Glutamatergic neuron (in vitro differentiated cells): ENCODE results near the gene ASNS. TPM values are rescaled to one million over a fixed set of nuclear protein-coding genes. Genes with fewer than 3 reads are reported as not detected.
A peak's percentile ranks its signal among the peaks of the same experiment; 100 is the strongest.

Source experiments
- DNase-seq: peaks from one replicate; pipeline ENCODE4 v3.0.0; 2022
- H3K27ac Mint-ChIP-seq: one replicate; pipeline ENCODE4 v1.8.0; 2020; ENCODE audit warnings: mild to moderate bottlenecking, mixed read lengths, inconsistent platforms; ENCODE audit not compliant: unreplicated experiment
- H3K27me3 Mint-ChIP-seq: one replicate; pipeline ENCODE4 v1.8.0; 2020; ENCODE audit warnings: mild to moderate bottlenecking, moderate library complexity, mixed read lengths, inconsistent platforms; ENCODE audit not compliant: unreplicated experiment
- H3K36me3 Mint-ChIP-seq: one replicate; pipeline ENCODE4 v1.8.0; 2020; ENCODE audit warnings: mild to moderate bottlenecking, mixed read lengths, inconsistent platforms; ENCODE audit not compliant: unreplicated experiment
- H3K4me1 Mint-ChIP-seq: one replicate; pipeline ENCODE4 v1.8.0; 2020; ENCODE audit warnings: mild to moderate bottlenecking, low read depth, mixed read lengths, inconsistent platforms; ENCODE audit not compliant: unreplicated experiment
- H3K4me3 Mint-ChIP-seq: one replicate; pipeline ENCODE4 v1.8.0; 2020; ENCODE audit warnings: mild to moderate bottlenecking, mixed read lengths, inconsistent platforms; ENCODE audit not compliant: unreplicated experiment
- H3K9me3 Mint-ChIP-seq: one replicate; pipeline ENCODE4 v1.8.0; 2020; ENCODE audit warnings: mild to moderate bottlenecking, moderate library complexity, mixed read lengths, inconsistent platforms; ENCODE audit not compliant: unreplicated experiment
- CTCF ChIP-seq: fragments of 200-600 bp; sonication (generic); IDR thresholded peaks from one replicate; pipeline ENCODE4 v1.5.0; 2021; ENCODE audit not compliant: partially characterized antibody, unreplicated experiment
- total RNA-seq: library from RNA; stranded (reverse); fragmentation: NEBNext Ultra II Directional; extraction: Animal tissue kit (Norgen Biotek cat#: 25700); gene quantifications from one replicate; pipeline ENCODE4 v1.2.1, GENCODE V29; 2021; ENCODE audit not compliant: unreplicated experiment

Gene ASNS
- total RNA-seq, 1 donor from 2014 or later = 281 TPM

GRCh38 chr7:97873606-97874005 lies 1.4 kb upstream of the ASNS start:
- no peak for DNase-seq
- H3K9me3 Mint-ChIP-seq = peaks cover 7% of the 10 kb centered on the region
- H3K27ac Mint-ChIP-seq = no peak overlapping the region
- no peaks in the 10 kb centered on the region for H3K36me3 Mint-ChIP-seq
- H3K4me3 Mint-ChIP-seq = peak overlapping the region; percentile 47
- H3K27me3 Mint-ChIP-seq = peaks cover 6% of the 10 kb centered on the region
- TF ChIP-seq CTCF = no peak
- H3K4me1 Mint-ChIP-seq = peaks cover 3% of the 10 kb centered on the region

DNA sequence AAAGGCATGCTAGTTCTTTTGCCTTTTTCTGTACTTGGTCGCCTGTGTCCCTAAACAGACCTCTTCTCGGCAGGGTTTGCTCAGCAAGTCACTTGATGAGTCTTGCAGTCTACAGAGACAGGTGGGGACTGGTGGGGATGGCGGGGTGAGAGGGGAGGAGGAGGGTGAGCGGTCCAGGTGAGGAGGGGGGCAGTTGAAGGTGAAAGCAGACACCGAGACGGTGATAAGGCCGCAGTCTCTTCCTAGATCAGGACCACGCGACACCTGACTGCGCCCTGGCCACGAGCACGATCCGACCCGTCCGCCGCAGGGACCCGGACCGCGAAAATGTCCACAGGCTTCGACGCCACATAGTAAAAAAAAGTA lies 566 bp downstream of the ASNS start:
- H3K36me3 Mint-ChIP-seq = no peaks in the 10 kb centered on the region
- TF ChIP-seq CTCF = no peak
- peak overlapping the region; percentile 93 for H3K4me3 Mint-ChIP-seq
- no peak for DNase-seq
- H3K9me3 Mint-ChIP-seq = peaks cover 7% of the 10 kb centered on the region
- peaks cover 6% of the 10 kb centered on the region for H3K27me3 Mint-ChIP-seq
- peak overlapping the region; percentile 90 for H3K27ac Mint-ChIP-seq
- H3K4me1 Mint-ChIP-seq = peaks cover 3% of the 10 kb centered on the region

DNA sequence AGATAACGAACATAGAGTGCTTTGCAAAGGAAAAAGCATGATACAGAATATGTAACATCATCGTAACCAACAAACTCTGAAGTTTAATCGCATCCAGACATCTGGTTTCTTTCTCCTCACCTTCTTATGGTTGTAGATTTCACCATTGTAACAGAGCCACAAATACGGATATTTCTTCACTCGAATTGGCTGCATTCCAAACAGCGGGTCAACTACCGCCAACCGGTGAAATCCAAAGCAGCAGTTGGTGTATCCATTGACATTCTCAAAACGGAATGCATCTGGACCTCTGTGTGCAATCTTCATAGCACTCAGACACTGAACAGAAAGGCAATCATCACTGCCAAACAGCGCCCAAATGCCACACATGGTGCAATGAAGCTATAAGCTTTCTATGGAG lies 3.4 kb downstream of the ASNS start:
- Mint-ChIP-seq H3K4me3 (no peak overlapping the region), H3K27ac (no peak overlapping the region), H3K36me3 (no peaks in the 10 kb centered on the region), H3K27me3 (peaks cover 6% of the 10 kb centered on the region), H3K4me1 (peaks cover 3% of the 10 kb centered on the region), H3K9me3 (peaks cover 7% of the 10 kb centered on the region)
- DNase-seq = no peak
- no peak for TF ChIP-seq CTCF

DNA sequence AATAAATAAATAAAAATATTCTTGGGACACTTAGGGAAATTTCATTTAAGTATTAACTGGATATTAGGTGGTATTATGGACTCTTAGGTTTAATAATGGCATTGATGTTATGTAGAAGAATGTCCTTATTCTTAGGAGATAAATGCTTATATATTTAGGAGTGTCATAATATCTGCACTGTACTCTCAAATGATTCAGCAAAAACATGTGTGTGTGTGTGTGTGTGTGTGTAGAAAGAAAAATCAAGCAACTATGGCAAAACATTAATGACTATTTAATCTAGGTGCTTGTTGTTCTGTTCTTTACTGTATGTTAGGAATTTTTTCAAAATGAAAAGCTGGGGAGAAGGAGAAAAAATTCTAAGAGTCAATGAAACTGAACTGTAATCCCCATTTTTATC lies 3.9 kb downstream of the ASNS start:
- no peak for DNase-seq
- no peak for TF ChIP-seq CTCF
- Mint-ChIP-seq H3K36me3 (no peaks in the 10 kb centered on the region), H3K9me3 (peaks cover 7% of the 10 kb centered on the region), H3K27me3 (peaks cover 3% of the 10 kb centered on the region), H3K27ac (no peak overlapping the region), H3K4me3 (no peak overlapping the region), H3K4me1 (peaks cover 3% of the 10 kb centered on the region)

DNA sequence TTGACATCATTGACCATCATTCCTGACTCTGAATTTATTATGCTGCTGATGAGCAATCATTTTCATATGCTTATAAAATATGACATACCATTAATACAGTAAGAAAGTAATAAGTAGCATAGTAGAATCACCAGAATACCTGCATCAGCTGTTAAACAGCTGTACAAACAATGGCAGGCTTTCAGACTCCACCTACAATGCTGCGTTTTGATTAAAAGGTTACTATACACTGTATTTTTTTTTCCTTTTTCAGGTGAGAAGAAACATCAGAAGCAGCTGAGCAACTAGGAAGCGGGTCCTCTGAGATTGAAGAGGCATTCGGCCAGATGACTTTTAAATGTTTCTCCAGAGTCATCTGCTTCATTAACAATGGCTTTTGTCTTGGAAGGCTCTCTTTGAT lies 7.1 kb downstream of the ASNS start:
- H3K27me3 Mint-ChIP-seq = no peaks in the 10 kb centered on the region
- H3K4me3 Mint-ChIP-seq = no peak overlapping the region
- H3K36me3 Mint-ChIP-seq = no peaks in the 10 kb centered on the region
- no peak for DNase-seq
- no peak overlapping the region for H3K27ac Mint-ChIP-seq
- TF ChIP-seq CTCF = no peak
- no peaks in the 10 kb centered on the region for H3K9me3 Mint-ChIP-seq
- H3K4me1 Mint-ChIP-seq = no peaks in the 10 kb centered on the region
